Fibroblast of lung (primary cell): ENCODE measurements around the gene CDC42EP3.

Experiments
- EZH2 ChIP-seq: IDR thresholded peaks from 2 replicates; pipeline ENCODE4 v1.5.1; 2012; ENCODE audit warnings: low read length, control low read depth, mild to moderate bottlenecking; ENCODE audit errors: missing control alignments
- TF ChIP-seq, protein P1 (sequence below), 2 donors: IDR thresholded peaks in 1 of 2; conservative IDR thresholded peaks in 1 of 2; 1 replicate in 1 of 2; 2 replicates in 1 of 2; pipeline ENCODE4 v1.5.1; 2011 to 2012; ENCODE audit warnings: low read length in 2 of 2, control low read depth in 1 of 2, inconsistent platforms in 1 of 2, low read depth in 1 of 2, mild to moderate bottlenecking in 1 of 2

DNA sequence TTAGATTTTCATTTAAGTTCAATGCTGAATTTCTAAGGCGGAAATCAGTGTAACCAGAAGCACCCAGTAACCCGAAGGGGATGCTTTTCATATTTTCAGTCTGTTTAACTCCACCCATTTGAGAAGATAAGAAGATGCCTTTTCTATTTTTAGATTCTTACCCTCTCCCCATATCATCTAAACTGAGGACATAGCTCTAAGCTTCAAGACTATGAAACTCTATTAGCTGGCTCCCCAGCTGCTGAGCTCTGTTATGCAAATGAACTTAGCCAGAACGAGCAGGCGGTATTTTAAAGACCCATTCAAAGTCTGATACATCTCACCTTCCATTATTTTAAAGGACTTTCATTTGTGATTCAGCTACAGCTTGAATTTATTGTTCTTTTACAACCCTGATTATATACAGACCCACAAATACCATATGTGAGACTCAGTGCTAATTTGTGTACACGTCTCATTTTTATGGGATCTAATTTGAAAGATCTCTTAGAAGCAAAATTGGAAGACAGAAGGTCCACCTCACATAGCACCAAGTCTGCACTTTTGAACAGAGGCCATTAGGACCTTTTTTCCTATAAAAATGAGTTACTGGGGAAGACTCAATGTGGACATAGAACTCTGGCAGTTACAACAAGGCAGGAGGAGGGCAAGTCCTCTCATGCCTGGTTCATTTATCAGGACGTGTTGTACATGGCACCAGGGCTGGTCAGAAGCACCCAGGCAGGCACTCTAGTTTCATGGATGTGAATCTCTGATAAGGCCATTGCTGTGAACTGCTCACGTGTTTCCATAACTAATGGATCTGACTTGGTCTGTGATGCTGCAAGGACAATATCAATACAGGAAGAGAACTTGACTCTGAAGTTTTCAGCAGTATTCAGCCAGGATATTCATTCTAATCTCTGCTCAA lies 16.3 kb downstream of the CDC42EP3 start:
- no peak for TF ChIP-seq EZH2
- TF ChIP-seq, protein P1, sequence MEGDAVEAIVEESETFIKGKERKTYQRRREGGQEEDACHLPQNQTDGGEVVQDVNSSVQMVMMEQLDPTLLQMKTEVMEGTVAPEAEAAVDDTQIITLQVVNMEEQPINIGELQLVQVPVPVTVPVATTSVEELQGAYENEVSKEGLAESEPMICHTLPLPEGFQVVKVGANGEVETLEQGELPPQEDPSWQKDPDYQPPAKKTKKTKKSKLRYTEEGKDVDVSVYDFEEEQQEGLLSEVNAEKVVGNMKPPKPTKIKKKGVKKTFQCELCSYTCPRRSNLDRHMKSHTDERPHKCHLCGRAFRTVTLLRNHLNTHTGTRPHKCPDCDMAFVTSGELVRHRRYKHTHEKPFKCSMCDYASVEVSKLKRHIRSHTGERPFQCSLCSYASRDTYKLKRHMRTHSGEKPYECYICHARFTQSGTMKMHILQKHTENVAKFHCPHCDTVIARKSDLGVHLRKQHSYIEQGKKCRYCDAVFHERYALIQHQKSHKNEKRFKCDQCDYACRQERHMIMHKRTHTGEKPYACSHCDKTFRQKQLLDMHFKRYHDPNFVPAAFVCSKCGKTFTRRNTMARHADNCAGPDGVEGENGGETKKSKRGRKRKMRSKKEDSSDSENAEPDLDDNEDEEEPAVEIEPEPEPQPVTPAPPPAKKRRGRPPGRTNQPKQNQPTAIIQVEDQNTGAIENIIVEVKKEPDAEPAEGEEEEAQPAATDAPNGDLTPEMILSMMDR (conservative IDR thresholded peaks at IDR 0.05 in 1 of 2, IDR thresholded peaks at IDR 0.05 in 1 of 2; ENCODE audit: low read depth in 1 of 2, low read length in 2 of 2), result no peak
